ENCODE results near the gene KLHDC3.
"Not testable (repeated sequence)": the region's sequence is repeated elsewhere in the genome, so short reads cannot be mapped to it uniquely, and the experiment has no call there.

KLHDC3 gene

DNA sequence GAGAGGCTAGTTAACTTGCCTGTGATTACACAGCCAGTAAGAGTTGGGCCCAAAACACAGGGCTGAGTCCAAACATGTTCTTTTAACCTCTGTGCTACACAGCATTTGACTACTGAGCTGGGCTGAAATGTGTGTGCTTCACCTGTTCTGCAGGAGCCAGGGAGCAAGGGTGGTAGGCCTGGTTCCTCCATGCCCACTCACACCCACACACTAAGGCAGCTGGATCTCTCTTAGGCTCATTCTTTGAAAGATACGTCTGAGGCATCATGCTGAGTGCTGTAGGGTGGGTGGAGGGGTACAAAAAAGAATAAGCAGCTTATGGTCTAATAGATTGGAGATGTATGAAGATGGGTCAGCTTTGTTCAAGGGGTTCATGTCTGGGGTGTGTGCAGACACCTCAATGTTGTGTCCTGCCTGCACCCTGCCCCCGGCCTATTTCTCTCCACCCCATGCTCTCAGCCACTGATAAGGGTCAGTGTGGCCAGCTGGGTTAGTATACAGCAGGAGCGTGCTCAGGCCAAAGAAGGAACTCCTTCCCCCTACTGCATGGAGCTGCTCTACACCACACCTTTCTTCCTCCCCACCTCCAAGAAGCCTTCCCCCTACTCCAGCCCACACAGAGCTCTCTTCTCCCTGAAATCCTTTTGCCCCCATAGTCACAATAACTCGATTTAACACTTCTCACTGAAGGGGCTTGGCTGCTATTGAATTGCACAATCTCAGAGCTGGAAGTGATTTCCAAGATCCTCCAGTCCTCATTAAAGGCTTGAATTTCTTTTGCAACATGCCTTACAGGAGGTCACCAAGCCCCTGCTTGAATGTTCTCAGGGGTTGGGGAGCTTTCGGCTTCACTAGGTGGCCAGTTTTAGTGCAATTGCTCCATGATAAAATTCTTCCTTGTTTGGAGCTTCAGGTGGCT, 26.3 kb upstream of the KLHDC3 start:
- TF ChIP-seq, protein P1, sequence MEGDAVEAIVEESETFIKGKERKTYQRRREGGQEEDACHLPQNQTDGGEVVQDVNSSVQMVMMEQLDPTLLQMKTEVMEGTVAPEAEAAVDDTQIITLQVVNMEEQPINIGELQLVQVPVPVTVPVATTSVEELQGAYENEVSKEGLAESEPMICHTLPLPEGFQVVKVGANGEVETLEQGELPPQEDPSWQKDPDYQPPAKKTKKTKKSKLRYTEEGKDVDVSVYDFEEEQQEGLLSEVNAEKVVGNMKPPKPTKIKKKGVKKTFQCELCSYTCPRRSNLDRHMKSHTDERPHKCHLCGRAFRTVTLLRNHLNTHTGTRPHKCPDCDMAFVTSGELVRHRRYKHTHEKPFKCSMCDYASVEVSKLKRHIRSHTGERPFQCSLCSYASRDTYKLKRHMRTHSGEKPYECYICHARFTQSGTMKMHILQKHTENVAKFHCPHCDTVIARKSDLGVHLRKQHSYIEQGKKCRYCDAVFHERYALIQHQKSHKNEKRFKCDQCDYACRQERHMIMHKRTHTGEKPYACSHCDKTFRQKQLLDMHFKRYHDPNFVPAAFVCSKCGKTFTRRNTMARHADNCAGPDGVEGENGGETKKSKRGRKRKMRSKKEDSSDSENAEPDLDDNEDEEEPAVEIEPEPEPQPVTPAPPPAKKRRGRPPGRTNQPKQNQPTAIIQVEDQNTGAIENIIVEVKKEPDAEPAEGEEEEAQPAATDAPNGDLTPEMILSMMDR (conservative IDR thresholded peaks at IDR 0.05; ENCODE audit: control insufficient read depth, insufficient read depth, low read depth, low read length) = no peak
- H3K4me3 ChIP-seq (ENCODE audit: control insufficient read depth, low read depth, low read length) = no peak overlapping the region
- no peak for DNase-seq (ENCODE audit: low read depth)

DNA sequence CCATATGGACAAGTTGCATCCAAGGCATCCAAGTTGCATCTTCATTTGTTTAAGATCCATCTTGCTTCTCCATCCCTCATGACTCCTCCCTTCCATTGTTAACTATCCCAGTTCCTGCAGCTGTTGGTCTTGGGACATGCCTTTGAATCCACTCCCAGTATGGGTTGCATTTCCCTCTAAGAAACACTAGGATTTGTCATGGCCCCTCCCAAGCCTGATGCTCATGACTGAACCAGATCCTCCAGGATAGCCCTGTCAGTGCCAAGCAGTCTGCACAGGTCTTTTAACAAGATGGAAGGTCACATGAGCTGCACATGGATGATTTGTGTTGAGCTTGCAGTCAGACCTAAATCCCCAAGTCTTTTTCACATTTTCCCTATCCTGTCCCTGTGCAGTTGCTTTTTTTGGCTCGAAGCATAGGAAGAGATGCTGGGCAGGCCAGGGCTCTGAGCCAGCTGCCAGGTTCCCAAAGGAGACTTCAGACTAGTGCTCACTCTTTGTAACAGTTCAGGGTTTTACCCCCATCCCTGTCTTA, 25.5 kb upstream of the KLHDC3 start:
- DNase-seq (ENCODE audit: low read depth) = peak; percentile 83
- TF ChIP-seq, protein P1 (conservative IDR thresholded peaks at IDR 0.05; ENCODE audit: control insufficient read depth, insufficient read depth, low read depth, low read length) = no peak
- H3K4me3 ChIP-seq (ENCODE audit: control insufficient read depth, low read depth, low read length) = no peak overlapping the region

DNA sequence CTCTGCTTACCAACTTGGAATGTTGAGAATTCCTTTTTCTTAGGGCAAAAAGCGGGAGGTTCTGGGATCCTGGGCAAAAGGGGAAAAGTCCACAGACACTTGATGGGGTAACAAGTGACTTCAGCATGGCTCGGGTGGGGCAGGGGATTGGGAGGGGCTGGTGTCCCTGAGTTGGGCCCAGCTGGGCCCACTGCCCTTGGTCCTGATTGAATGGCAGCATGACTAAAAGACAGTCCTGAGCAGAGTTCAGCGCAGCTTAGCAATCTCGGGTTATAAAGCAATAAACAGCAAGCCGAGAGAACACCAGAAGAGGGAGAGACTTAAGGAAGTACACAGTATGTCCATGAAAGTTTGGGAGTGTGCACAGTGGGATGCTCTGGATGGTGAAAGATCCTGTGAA, 24.1 kb upstream of the KLHDC3 start:
- TF ChIP-seq, protein P1 (conservative IDR thresholded peaks at IDR 0.05; ENCODE audit: control insufficient read depth, insufficient read depth, low read depth, low read length) = no peak
- H3K4me3 ChIP-seq (ENCODE audit: control insufficient read depth, low read depth, low read length) = no peak overlapping the region
- DNase-seq (ENCODE audit: low read depth) = no peak

DNA sequence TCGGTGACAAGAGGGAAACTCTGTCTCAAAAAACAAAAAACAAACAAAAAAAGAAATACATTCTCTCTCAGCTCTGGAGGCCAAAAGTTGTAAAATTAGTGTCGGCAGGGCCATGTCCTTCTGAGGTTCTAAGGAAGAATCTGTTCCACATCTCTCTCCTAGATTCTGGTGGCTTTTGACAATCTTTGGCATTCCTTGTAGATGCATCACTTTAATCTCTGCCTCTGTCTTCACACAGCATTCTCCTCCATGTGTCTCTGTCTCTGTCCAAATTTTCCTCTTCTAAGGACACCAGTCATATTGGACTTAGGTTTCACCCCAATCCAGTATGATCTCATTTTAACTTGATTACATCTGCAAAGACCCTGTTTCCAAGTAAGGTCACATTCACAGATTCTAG, 20.6 kb upstream of the KLHDC3 start:
- TF ChIP-seq, protein P1 (conservative IDR thresholded peaks at IDR 0.05; ENCODE audit: control insufficient read depth, insufficient read depth, low read depth, low read length) = no peak
- no peak for DNase-seq (ENCODE audit: low read depth)
- no peak overlapping the region for H3K4me3 ChIP-seq (ENCODE audit: control insufficient read depth, low read depth, low read length)

DNA sequence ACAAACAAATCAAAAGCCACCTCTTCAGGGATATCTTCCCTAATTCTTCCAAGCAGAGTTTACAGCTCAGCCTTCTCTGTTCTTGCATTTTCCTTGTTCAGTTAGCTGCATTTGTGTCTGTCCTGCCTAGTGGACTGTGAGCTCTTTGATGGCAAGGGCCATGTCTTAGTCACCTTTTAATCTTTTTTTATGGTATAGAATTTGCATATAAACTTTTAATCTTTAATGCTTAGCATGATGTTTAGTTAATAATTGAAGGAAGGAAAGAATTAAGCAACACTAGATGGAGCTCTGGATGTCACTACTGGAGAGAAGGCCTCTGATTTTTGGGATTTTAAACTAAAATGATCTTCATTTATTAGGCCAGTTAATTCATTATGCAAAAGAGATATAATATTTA, 17.5 kb upstream of the KLHDC3 start:
- no peak for DNase-seq (ENCODE audit: low read depth)
- H3K4me3 ChIP-seq (ENCODE audit: control insufficient read depth, low read depth, low read length) = no peak overlapping the region
- TF ChIP-seq, protein P1 (conservative IDR thresholded peaks at IDR 0.05; ENCODE audit: control insufficient read depth, insufficient read depth, low read depth, low read length) = peak; percentile 6

DNA sequence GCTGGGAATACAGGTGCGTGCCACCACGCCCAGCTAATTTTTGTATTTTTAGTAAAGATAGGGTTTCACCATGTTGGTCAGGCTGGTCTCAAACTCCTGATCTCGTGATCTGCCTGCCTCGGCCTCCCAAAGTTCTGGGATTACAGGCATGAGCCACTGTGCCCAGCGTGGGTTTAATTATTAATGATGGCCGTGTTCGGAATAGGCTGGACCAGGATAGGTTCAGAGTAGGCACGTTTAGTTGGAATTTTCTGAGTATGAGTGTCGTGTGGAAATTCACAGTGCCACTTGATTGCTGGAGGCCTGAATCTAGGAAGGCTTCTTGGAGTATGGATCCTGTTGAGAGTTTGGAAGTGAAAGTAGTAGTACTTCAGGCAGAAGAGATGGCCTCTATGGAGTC, 15.8 kb upstream of the KLHDC3 start:
- H3K4me3 ChIP-seq (ENCODE audit: control insufficient read depth, low read depth, low read length); DNase-seq (ENCODE audit: low read depth): not testable (repeated sequence)

DNA sequence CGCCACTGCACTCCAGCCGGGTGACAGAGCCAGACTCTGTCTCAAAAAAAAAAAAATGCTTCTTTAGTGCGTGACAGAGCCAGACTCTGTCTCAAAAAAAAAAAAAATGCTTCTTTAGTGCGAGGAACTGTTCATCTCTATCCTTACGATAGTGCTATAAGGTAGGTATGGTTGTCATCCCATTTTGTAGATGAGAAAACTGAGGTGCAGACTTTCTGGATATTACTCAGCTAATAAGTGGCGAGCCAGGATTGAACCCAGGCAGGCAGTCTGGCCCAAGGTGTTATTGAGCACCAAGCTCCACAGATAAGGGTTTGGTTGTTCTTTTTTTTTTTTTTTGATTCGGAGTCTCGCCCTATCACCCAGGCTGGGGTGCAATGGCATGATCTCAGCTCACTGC, 12.2 kb upstream of the KLHDC3 start:
- no peak for DNase-seq (ENCODE audit: low read depth)
- H3K4me3 ChIP-seq (ENCODE audit: control insufficient read depth, low read depth, low read length) = no peak overlapping the region
- TF ChIP-seq, protein P1 (conservative IDR thresholded peaks at IDR 0.05; ENCODE audit: control insufficient read depth, insufficient read depth, low read depth, low read length) = no peak
